Coronary artery (tissue), 2 donors: Measurements from ENCODE around the gene CYSLTR2.

Experiments
- DNase-seq: peaks from one replicate; pipeline ENCODE4 v3.0.0-alpha.2; 2017; ENCODE audit warnings: low spot score
- H3K27ac ChIP-seq, 2 donors: fragments of 200-600 bp; sonication (generic); one replicate each; pipeline ENCODE4 v1.5.1; 2016 to 2019
- H3K4me3 ChIP-seq: fragments of 200-600 bp; sonication (generic); 2 replicates; pipeline ENCODE4 v1.5.1; 2016; ENCODE audit warnings: mild to moderate bottlenecking, moderate library complexity
- TF ChIP-seq, protein P1 (sequence below): fragments of 200-600 bp; sonication (generic); IDR thresholded peaks from one replicate; pipeline ENCODE4 v1.5.1; 2019; ENCODE audit warnings: antibody characterized with exemption

The CYSLTR2 gene

DNA sequence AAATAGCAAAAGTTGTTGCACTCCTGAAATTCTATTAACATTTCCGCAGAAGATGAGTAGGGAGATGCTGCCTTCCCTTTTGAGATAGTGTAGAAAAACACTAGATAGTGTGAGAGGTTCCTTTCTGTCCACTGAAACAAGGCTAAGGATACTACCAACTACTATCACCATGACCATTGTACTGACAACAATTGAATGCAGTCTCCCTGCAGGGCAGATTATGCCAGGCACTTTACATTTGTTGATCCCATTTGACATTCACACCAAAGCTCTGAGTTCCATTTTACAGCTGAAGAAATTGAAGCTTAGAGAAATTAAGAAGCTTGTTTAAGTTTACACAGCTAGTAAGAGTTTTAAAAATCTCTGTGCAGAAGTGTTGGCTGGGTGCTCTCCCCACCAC, 55.0 kb downstream of the CYSLTR2 start:
- TF ChIP-seq, protein P1, sequence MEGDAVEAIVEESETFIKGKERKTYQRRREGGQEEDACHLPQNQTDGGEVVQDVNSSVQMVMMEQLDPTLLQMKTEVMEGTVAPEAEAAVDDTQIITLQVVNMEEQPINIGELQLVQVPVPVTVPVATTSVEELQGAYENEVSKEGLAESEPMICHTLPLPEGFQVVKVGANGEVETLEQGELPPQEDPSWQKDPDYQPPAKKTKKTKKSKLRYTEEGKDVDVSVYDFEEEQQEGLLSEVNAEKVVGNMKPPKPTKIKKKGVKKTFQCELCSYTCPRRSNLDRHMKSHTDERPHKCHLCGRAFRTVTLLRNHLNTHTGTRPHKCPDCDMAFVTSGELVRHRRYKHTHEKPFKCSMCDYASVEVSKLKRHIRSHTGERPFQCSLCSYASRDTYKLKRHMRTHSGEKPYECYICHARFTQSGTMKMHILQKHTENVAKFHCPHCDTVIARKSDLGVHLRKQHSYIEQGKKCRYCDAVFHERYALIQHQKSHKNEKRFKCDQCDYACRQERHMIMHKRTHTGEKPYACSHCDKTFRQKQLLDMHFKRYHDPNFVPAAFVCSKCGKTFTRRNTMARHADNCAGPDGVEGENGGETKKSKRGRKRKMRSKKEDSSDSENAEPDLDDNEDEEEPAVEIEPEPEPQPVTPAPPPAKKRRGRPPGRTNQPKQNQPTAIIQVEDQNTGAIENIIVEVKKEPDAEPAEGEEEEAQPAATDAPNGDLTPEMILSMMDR: no peak
- DNase-seq: no peak
- no peak overlapping the region for H3K4me3 ChIP-seq
- H3K27ac ChIP-seq: no peak overlapping the region

DNA sequence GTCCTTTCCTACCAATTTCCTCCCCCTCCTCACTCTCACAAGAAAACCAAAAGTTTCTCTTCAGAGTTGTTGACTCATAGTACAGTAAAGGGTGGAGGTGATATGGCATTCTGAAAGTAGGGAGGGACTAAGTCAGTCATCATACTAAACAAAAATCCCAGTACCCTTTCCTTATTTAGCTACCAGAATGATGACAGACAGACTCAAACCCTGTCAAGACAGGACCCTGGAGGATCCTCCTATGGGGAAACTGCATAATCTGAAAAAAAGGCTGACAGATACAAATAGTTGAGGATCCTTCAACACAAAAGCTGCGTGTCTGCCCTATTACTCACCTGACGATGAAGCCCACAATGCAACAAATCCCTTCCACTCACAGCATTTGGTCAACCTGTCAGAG, 55.5 kb downstream of the CYSLTR2 start:
- no peak for DNase-seq
- Histone ChIP-seq H3K27ac (no peak overlapping the region), H3K4me3 (no peak overlapping the region)
- TF ChIP-seq, protein P1: no peak

DNA sequence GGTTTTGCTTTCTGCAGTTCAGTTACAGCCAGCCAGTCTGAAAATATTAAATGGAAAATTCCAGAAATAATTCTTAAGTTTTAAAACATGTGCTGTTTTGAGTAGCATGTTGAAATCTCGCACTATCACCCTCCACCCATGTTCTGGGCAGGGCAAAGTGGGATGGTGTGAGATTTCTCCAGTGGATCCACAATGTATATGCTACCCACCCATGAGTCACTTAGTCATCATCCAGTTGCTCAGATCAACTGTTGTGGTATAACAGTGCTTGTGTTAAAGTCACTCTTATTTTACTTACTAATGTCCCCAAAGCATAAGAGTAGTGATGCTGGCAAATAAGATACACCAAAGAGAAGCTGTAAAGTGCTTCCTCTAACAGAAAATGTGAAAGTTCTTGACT, 56.4 kb downstream of the CYSLTR2 start:
- H3K27ac ChIP-seq: no peak overlapping the region
- no peak overlapping the region for H3K4me3 ChIP-seq
- DNase-seq: no peak
- TF ChIP-seq, protein P1: no peak

DNA sequence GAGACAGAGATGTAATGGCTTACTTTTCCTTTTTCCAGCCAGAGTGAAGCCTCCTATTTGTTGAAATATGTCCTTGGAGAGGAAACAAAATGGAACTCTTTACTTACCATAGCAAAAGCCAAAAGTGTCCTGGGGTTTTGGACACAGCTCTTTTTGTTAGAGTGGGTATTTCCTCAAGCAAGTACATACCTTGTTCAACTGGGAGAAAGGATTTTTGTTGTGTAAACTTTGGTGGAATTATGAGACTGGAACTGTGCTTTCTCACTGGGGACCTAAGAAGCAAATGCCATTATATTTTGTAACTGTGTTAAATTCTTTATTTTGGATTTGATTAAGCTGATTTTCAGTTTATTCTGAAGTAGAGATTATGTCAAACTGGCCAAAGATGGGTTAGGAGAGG, 58.4 kb downstream of the CYSLTR2 start:
- Histone ChIP-seq H3K4me3 (no peak overlapping the region), H3K27ac (no peak overlapping the region)
- TF ChIP-seq, protein P1: no peak
- DNase-seq: no peak

DNA sequence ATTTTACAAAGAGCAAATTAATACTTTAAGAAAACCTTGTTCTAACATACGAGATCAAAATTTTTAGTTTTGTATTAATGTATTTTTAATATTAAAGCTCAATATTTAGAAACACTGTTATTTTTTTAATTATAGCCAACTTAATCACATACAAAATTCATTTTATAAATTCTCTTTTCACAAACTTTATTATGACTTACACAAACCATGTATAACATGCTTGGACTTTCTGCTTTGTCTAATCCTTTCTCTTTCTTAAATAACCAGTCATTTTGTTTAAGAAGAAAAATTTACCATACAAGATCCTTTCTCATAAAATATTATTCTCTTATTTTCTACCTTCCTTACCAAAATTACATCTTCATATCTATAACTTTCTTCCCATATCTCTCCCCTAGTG, 62.2 kb downstream of the CYSLTR2 start:
- Histone ChIP-seq H3K4me3 (no peak overlapping the region), H3K27ac (no peak overlapping the region)
- no peak for DNase-seq
- TF ChIP-seq, protein P1: no peak

DNA sequence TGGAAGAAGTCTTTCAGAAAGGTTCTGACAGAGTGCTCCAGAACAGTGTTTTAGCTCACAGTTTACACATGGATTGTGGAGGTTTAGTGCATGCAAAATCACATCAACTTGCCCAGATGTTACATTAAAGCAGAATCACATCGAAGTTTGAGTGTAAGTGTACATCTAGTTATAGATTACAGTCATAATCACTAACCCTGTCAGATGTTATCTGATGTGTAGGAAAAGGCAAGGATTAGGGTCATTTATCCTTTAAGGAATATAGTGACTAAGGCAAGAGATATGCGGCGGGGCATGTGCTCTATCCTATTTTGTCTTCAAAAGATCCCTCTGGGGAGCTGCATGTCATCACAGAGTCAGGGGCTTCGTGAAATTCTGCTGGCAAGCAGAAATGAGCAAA, 66.9 kb downstream of the CYSLTR2 start:
- no peak overlapping the region for H3K27ac ChIP-seq
- no peak overlapping the region for H3K4me3 ChIP-seq
- TF ChIP-seq, protein P1: no peak
- no peak for DNase-seq

DNA sequence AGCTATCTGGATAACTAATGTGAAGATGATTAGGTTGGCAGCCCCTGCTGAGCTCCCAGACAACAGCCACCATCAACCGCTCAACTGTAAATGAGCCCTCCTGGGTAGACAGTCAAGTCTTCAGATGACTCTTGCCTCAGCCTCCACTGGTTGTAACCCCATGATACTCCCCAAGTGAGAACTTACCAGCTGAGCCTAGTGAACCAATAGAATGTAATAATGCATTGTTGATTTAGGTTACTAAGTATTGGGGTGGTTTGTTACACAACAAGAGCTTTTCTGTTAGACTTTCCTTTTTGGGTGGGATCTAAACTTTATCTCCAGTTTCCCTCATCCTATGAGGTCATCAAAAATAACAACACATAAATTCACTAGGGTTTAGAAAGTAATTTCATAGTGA, 69.4 kb downstream of the CYSLTR2 start:
- no peak for DNase-seq
- H3K4me3 ChIP-seq: no peak overlapping the region
- TF ChIP-seq, protein P1: no peak
- no peak overlapping the region for H3K27ac ChIP-seq
